GM18526 (cell line): ENCODE measurements around the gene UBE2N.

ENCODE experiments used
- POLR2A ChIP-seq: IDR thresholded peaks from 3 replicates; pipeline ENCODE4 v1.6.1; 2011; ENCODE audit not compliant: insufficient read length; ENCODE audit errors: extremely low read depth

The UBE2N gene

DNA sequence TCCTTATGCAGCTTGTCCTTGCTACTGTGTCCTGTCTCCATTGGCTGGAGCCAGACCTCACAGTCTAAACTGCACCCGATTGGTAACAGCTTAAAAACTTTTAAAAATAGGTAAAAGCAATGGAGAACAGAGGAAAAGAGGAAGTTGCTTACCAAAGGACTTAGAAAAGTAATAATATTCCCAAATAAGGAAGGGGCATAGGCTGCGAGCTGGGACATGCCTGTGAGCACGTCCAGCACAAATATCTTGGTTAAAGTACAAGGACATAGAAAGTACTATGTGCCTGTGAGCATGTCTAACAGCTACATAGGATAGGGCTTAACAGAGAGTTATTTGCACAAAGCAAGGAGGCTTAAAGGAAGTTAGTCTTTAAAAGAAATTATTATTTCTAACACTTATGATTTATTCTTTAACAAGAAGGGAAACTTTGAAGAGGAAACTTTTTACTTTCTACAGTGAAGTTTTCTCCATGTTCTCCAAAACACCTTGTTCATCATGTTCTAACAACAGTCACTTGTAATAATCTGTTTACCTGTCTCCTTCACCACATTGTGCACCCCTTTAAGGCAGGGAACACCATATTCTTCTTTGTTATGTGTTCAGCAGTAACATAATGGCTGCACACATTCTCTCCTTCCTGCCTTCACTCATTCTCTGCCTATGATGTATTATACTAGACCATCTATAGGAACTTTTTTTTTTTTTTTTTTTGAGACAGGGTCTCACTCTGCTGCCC lies 9.8 kb upstream of the UBE2N start:
- no peak for TF ChIP-seq POLR2A

DNA sequence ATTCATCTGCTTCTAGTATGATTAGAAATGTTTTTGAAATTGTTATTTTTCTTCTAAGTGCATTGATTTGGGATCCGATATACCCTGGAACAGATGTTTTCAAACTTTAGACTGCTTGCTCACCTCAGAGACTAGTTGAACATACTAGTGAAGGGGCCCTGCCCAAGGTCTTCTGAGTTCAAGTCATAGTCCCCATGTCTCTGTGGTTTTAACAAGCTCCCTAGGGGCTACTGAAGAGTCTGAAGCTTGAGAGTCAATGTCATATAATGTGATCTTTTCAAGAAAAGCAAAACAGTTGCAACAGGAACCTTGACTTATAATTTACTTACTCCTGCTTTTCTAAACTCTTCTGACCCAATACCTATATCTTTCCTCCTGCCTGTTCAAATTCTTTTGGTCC lies 7.5 kb upstream of the UBE2N start:
- TF ChIP-seq POLR2A: no peak

DNA sequence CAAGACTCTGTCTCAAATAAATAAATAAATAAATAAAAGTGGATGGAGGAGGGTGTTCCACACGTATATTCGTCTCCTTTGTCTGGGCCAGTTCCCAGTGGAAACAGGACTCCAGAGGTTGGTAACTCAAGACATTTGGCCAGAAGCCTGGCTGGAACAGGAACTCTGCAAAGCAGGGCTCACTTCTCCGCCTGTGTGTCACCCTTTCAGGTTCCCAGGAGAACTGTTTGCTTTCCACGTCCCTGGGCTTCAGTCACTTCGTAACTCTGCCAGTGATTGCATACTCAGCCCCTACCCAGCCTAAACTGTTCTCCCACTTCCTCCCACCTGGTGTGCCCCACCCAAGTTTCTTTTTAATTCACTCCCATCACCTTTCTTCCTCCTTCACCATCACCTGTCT lies 7.0 kb upstream of the UBE2N start:
- no peak for TF ChIP-seq POLR2A

DNA sequence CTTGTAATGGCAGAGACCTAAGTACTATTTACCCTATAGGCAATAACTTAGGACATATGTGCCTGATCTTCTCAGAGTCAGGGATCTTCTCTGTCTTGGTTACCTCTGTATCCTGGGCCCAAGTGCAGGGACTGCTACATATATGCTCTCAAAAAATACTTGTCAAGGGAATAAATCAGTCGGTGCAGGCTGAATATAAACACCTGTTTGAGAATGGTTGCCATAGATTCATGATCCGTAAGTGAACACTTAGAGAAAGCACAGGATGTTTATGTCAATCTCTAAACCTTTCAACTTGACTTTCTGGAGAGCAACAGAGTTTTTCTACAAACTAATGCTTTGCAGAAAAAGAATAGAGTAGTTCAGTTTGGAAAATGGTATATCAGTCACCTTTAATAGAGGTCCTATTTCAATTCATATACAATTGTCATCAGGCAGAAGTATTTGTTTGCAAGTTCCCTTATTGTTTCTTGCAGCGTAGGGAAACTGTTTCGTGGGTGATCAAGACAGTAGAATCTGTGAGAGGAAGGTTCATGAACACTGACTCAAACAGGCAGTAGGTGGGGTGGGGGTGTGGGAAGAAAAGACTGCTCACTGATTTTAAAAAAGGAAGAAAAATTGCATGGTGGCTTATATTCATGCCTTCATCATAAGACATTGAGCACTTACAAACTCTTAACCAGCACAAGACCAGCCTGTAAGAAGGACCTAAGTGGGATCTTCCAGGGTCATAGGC lies 6.0 kb upstream of the UBE2N start:
- no peak for TF ChIP-seq POLR2A

DNA sequence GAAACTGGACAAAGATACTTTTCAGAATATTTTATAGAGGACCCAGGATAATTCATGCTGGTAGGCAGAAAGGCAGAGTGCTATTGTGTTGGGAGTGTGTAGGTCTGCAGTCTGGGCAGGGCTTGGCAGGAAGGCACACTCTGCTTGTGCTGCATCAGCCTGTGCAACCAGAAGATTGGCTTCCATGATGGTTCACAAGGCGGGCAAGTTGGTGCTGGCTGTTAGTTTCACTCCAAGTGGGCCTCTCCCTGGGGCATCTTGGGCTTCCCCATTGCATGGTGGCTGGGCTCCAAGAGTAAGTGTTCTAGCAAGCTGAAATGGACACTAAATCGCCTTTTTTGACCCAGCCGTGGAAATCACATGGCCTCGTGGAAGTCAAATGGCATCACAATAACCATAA lies 1.8 kb upstream of the UBE2N start:
- no peak for TF ChIP-seq POLR2A

DNA sequence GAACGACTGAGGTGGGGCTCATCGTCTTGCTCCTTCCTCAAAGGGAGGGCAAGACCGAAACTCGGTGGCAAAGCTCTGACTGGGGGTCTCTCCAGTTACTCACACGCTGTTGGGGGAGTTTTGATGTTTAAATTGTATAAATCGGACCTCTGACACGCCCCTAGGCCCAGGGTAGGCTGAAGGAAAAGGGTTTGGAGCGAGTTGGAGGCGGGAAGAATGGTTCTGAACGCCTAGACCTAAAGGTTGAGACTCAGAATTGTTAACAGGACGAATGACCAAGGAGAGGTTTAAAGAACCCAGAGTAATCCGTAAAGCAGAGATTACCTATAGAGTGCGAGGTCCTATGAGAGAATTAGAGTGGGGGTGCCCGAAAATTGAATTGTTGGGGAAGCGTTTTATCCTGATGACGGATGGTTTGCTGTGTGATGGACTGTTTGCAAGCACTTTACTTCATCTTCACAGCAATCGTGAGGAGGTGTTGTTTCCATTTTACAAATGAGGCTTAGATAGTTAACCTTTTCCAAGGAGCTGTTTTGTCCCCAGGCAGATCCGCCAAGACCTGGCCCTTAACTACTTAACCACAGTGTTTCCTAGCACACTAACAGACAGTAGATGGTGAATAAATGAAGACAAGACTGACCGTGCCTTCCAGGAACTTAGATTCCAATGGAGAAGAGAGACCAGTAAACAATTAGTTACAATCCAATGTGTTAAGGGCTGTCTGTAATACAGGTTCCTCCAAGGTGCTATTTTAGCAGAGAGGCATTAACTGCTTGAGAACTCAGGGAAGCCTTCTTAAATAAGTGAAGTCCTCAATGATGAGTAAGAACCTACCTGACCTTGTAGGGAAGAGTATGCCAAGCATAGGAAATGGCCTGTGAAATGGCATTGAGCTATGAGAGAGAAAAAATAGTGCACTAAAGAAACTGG lies 929 bp upstream of the UBE2N start:
- no peak for TF ChIP-seq POLR2A

GRCh38 chr12:93441081-93441616 lies 598 bp downstream of the UBE2N start:
- TF ChIP-seq POLR2A: no peak

DNA sequence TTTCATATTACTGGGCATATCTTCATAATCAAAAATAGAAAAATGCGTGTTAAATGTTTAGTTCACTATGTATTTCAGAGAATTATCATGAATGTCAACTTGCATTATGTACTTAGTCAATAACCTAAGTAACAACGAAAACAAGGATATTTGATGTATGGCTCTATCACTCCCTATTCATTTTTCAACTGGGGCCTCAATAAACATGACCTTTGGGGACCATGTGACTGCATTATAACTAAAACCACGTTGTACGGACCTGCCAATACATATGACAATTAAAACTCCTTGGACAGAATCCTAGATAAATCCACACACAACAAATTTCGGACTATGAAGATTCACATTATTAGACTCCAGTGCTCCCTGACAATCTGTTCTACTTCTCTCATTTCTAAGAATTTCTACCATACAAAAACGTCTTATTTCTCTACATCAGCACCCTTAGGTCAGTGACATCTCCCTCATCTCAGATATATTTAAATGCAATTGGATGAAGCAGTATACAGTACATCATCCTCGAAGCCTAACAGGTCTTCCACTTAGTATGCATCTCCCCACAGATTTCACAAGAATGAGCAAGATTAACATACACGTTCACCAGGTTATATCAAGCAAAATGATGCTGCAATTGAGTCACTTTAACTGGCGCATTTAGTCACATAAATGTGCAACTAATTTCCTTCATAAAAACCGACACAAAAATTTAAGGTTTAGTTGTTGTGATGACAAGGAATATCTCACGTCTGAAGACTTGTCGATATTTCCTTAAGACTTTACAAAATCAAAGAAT lies 1.5 kb downstream of the UBE2N start:
- no peak for TF ChIP-seq POLR2A

GRCh38 chr12:93438266-93439050 lies 3.3 kb downstream of the UBE2N start:
- no peak for TF ChIP-seq POLR2A

DNA sequence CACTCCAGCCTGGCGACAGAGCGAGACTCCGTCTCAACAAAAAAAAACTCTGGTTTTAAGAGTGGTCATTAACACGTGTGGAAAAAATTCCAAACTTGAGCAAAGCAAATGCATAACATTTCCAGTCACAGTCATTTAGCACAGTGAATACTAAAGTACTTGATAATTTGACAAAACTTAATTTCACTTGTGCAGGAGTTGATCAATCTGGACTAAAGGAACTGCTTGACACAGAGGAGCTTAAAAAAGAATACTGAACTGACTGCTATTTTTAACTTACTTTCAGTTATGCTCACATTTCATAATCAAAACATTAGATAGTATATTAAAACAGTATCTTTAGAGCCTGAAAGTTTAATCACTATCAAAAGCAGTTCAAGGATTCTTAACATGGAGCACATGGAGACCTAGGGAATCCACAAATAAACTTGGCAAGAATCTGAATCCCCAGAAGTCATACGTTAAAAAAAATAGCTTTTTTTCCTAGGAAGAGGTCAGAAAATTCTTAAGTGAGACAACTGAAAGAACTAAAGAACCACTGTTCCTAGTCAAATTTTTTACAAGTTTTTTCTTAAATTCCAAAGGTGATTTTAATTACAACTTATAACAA lies 7.4 kb downstream of the UBE2N start:
- TF ChIP-seq POLR2A: no peak

DNA sequence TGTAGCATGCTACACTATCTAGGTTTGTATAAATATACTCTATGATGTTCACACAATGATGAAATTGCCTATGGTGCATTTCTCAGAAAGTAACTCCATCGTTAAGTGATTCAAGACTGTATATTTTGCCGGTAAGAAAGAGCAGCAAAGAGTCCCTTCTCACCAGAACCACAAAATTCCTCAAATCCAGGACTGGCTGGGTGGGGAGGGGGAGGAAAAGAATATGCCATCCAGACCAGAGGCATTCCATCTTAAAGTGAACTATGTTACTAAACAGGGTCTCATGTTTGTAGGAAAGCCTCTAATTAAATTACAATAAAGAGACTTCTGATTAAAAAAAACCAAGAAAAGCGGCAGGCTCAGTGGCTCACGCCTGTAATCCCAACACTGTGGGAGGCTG lies 11.5 kb downstream of the UBE2N start:
- TF ChIP-seq POLR2A: no peak

DNA sequence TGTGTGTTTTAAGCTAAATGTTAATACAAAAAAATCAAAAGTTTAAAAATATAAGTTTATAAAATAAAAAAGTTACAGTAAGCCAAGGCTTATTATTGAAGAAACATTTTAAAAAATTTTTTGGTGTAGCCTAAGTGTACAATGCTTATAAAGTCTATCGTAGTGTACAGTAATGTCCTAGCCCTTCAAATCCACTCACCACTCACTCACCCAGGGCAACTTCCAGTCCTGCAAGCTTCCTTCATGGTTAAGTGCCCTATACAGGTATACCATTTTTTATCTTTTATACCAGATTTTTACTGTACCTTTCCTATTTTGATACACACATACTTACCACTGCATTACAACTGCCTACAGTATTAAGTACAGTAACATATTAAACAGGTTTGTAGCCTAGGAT lies 11.9 kb downstream of the UBE2N start:
- TF ChIP-seq POLR2A: no peak

DNA sequence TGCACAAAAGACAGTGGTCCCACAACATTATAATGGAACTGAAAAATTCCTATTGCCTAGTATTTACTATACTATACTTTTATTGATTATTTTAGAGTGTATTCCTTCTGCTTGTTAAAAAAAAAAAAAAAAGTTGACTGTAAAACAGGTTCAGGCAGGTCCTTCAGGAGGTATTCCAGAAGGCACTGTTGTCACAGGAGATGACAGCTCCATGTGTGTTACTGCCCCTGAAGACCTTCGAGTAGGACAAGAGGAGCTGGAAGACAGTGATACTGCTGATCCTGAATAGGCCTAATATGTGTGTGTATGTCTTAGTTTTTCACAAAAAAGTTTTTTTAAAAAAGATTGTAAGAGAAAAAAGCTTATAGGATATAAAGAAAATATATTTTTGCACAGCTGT lies 12.3 kb downstream of the UBE2N start:
- no peak for TF ChIP-seq POLR2A
